A673 (cell line): ENCODE data around the gene MCAM.

ENCODE experiments used
- EZH2 ChIP-seq: fragments of 200-600 bp; sonication (generic); IDR thresholded peaks from 2 replicates; pipeline ENCODE4 v1.6.1; 2017; ENCODE audit warnings: borderline replicate concordance, low read depth, mild to moderate bottlenecking, mixed read lengths, antibody characterized with exemption, low read length; ENCODE audit not compliant: poor library complexity, severe bottlenecking
- TF ChIP-seq, protein P1 (sequence below): fragments of 300-800, 200-600 bp; sonication (generic); conservative IDR thresholded peaks from 2 replicates; pipeline ENCODE4 v1.5.1; 2017; ENCODE audit warnings: low read depth, mild to moderate bottlenecking, antibody characterized with exemption, low read length, moderate library complexity, mixed read lengths

DNA sequence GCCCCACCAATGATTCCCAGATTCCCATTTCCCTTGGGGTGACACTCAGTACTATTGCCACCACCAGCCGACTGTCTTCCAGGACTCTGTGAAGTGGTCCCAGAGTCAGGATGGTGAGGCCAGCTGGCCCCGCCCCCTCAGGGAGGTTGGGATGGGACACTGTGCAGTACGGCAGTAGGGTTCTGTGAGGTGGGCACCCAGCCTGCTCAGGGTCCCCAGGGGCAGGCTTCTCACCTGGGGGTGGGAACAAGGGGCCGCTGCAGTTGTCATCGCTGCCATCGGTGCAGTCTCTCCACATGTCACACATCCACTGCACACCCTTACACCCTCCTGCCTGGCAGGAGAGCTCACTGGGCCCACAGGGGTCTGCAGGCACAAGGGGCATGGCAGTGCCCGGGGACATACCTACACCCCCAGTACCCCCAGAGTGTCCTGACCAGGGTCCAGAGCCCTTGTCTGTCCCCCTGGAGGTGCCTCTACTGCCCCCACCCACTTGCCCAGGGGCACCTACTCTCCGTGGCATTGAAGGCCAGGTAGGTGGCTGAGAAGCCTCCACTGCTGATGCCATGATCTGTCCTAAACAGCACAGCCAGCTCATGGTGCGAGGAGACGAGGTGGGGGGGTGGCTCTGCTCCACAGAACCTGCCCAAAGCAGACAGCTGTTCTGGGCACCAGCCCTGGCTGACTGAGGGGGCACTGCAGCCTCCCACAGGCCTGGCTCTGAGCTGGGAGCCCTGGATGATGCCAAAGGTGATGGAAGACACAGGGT, 25.6 kb upstream of the MCAM start:
- TF ChIP-seq, protein P1, sequence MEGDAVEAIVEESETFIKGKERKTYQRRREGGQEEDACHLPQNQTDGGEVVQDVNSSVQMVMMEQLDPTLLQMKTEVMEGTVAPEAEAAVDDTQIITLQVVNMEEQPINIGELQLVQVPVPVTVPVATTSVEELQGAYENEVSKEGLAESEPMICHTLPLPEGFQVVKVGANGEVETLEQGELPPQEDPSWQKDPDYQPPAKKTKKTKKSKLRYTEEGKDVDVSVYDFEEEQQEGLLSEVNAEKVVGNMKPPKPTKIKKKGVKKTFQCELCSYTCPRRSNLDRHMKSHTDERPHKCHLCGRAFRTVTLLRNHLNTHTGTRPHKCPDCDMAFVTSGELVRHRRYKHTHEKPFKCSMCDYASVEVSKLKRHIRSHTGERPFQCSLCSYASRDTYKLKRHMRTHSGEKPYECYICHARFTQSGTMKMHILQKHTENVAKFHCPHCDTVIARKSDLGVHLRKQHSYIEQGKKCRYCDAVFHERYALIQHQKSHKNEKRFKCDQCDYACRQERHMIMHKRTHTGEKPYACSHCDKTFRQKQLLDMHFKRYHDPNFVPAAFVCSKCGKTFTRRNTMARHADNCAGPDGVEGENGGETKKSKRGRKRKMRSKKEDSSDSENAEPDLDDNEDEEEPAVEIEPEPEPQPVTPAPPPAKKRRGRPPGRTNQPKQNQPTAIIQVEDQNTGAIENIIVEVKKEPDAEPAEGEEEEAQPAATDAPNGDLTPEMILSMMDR = no peak
- TF ChIP-seq EZH2 = no peak
